HCT116 (cell line): ENCODE measurements around the gene RASGRF1. TPM values are rescaled to one million over a fixed set of nuclear protein-coding genes. Genes with fewer than 3 reads are reported as not detected.

Source experiments
- ATAC-seq: fragments of 200-7000 bp; cut with Tn5 transposase; 2 replicates; pipeline ENCODE4 v1.9.1; 2020; ENCODE audit warnings: mild to moderate bottlenecking, moderate library complexity
- BruUV-seq: library from RNA; stranded (reverse); fragments of 400-500 nt; replicated peaks from 2 replicates; lab custom pipeline; 2021; lab: Mats Ljungman, UMichigan
- CTCF ChIA-PET: fragments of 300-600 bp; sonication (Branson Sonifier 250); formaldehyde crosslinking; loops from one replicate; lab custom pipeline; 2021; ENCODE audit warnings: antibody characterized with exemption; lab: Charles Lee
- POLR2A ChIA-PET: fragments of 300-600, 350-600 bp; sonication (Branson Sonifier 250); formaldehyde crosslinking; loops from one replicate; lab custom pipeline; 2021; ENCODE audit warnings: antibody characterized with exemption; lab: Charles Lee
- RAD21 ChIA-PET, 2 experiments: fragments of 300-600 bp; sonication (Branson Sonifier 250); formaldehyde crosslinking; loops; one replicate each; lab custom pipeline; 2023; ENCODE audit warnings: low total read pairs in 2 of 2; ENCODE audit not compliant: uncharacterized antibody in 2 of 2, unreplicated experiment in 2 of 2, low non-redundant PET in 1 of 2; lab: Charles Lee
- DNase-seq: peaks from one replicate; pipeline ENCODE4 v3.0.0-alpha.2; 2010; ENCODE audit warnings: low read depth, low spot score
- H2AFZ ChIP-seq: fragments of 200-600 bp; shearing (Covaris generic), sonication (generic); 2 replicates; pipeline ENCODE4 v1.6.1; 2017; ENCODE audit warnings: low read depth, mixed run types, mixed read lengths, antibody characterized with exemption, low read length; ENCODE audit not compliant: poor library complexity, severe bottlenecking
- H3K27ac ChIP-seq: 2 replicates; pipeline ENCODE4 v1.5.1; 2012; ENCODE audit warnings: low read depth, low read length
- H3K27me3 ChIP-seq: fragments of 200-600 bp; sonication (generic); 2 replicates; pipeline ENCODE4 v1.6.1; 2016; ENCODE audit warnings: mixed run types, low read length, mixed read lengths; ENCODE audit not compliant: insufficient read depth
- H3K36me3 ChIP-seq, 2 experiments: fragments of 200-500 bp in 1 of 2; fragments of 200-600 bp in 1 of 2; sonication (Bioruptor generic) in 1 of 2; sonication (generic) in 1 of 2; 2 replicates each; pipeline versions ENCODE4 v1.5.1 to v1.6.1; 2014 to 2016; ENCODE audit warnings: low read length in 2 of 2, inconsistent platforms in 1 of 2, mixed read lengths in 1 of 2, mixed run types in 1 of 2; ENCODE audit not compliant: insufficient read depth in 2 of 2, control insufficient read depth in 1 of 2
- H3K4me1 ChIP-seq, 2 experiments: fragments of 200-600 bp in 1 of 2; sonication (generic) in 1 of 2; 2 replicates each; pipeline versions ENCODE4 v1.5.1 to v1.6.1; 2012 to 2017; ENCODE audit warnings: low read length in 2 of 2, inconsistent platforms in 1 of 2, mild to moderate bottlenecking in 1 of 2, mixed read lengths in 1 of 2, mixed run types in 1 of 2, moderate library complexity in 1 of 2; ENCODE audit not compliant: insufficient read depth in 2 of 2, control insufficient read depth in 1 of 2
- H3K4me2 ChIP-seq: fragments of 200-600 bp; sonication (generic); 2 replicates; pipeline ENCODE4 v1.6.1; 2017; ENCODE audit warnings: mixed run types, low read length, mixed read lengths
- H3K4me3 ChIP-seq, 2 experiments: fragments of 200-600 bp in 1 of 2; sonication (generic) in 1 of 2; replicated peaks in 1 of 2; 2 replicates each; pipeline ENCODE4 v1.5.1; 2011 to 2016; ENCODE audit warnings: low read length in 2 of 2, control low read depth in 1 of 2, low read depth in 1 of 2, mild to moderate bottlenecking in 1 of 2, mixed read lengths in 1 of 2, mixed run types in 1 of 2
- H3K79me2 ChIP-seq: fragments of 200-600 bp; sonication (generic); 2 replicates; pipeline ENCODE4 v1.6.1; 2017; ENCODE audit warnings: mild to moderate bottlenecking, mixed run types, low read length, moderate library complexity, mixed read lengths; ENCODE audit not compliant: insufficient read depth
- H3K9ac ChIP-seq: fragments of 200-600 bp; sonication (generic); 2 replicates; pipeline ENCODE4 v1.6.1; 2016; ENCODE audit warnings: low read length, mixed read lengths
- H3K9me2 ChIP-seq: fragments of 200-600 bp; sonication (generic), shearing (Covaris generic); 2 replicates; pipeline ENCODE4 v1.6.1; 2017; ENCODE audit warnings: mixed run types, mild to moderate bottlenecking, moderate library complexity; ENCODE audit not compliant: insufficient read depth
- H3K9me3 ChIP-seq, 2 experiments: fragments of 200-500 bp in 1 of 2; fragments of 200-600 bp in 1 of 2; sonication (Bioruptor generic) in 1 of 2; sonication (generic) in 1 of 2; 2 replicates each; pipeline ENCODE4 v1.6.1; 2014 to 2017; ENCODE audit warnings: low read length in 2 of 2, mixed read lengths in 2 of 2, inconsistent platforms in 1 of 2, low read depth in 1 of 2, mild to moderate bottlenecking in 1 of 2, mixed run types in 1 of 2, moderate library complexity in 1 of 2; ENCODE audit not compliant: control insufficient read depth in 1 of 2, insufficient read depth in 1 of 2
- H4K20me1 ChIP-seq: fragments of 200-600 bp; sonication (generic), shearing (Covaris generic); 2 replicates; pipeline ENCODE4 v1.6.1; 2017; ENCODE audit warnings: mixed run types, mild to moderate bottlenecking, moderate library complexity; ENCODE audit not compliant: insufficient read depth
- ATF3 ChIP-seq: IDR thresholded peaks from 2 replicates; pipeline ENCODE4 v1.6.1; 2012
- CEBPB ChIP-seq: IDR thresholded peaks from 2 replicates; pipeline ENCODE4 v1.6.1; 2012; ENCODE audit warnings: low read depth
- CTCF ChIP-seq, 3 experiments: fragments of 200-600 bp in 1 of 3; sonication (generic) in 1 of 3; IDR thresholded peaks in 2 of 3; conservative IDR thresholded peaks in 1 of 3; 2 replicates each; pipeline ENCODE4 v1.5.1; 2012 to 2017; ENCODE audit warnings: low read depth in 2 of 3, low read length in 2 of 3, antibody characterized with exemption in 1 of 3, borderline replicate concordance in 1 of 3, control low read depth in 1 of 3, mild to moderate bottlenecking in 1 of 3, mixed read lengths in 1 of 3, mixed run types in 1 of 3, moderate library complexity in 1 of 3; ENCODE audit not compliant: insufficient read depth in 1 of 3
- ELF1 ChIP-seq: IDR thresholded peaks from 2 replicates; pipeline ENCODE4 v1.6.1; 2012; ENCODE audit warnings: low read depth, borderline replicate concordance
- EZH2phosphoT487 ChIP-seq: fragments of 200-600 bp; IDR thresholded peaks from 2 replicates; pipeline ENCODE4 v1.6.1; 2018; ENCODE audit warnings: antibody characterized with exemption, borderline replicate concordance
- FOSL1 ChIP-seq: IDR thresholded peaks from 2 replicates; pipeline ENCODE4 v1.6.1; 2012; ENCODE audit warnings: low read depth
- JUND ChIP-seq: IDR thresholded peaks from 2 replicates; pipeline ENCODE4 v1.6.1; 2012
- RAD21 ChIP-seq: IDR thresholded peaks from 2 replicates; pipeline ENCODE4 v1.6.1; 2012; ENCODE audit warnings: low read depth, mild to moderate bottlenecking
- REST ChIP-seq: IDR thresholded peaks from 2 replicates; pipeline ENCODE4 v1.6.1; 2012; ENCODE audit warnings: low read depth
- SP1 ChIP-seq: IDR thresholded peaks from 2 replicates; pipeline ENCODE4 v1.6.1; 2012; ENCODE audit warnings: low read depth
- SRF ChIP-seq: IDR thresholded peaks from 2 replicates; pipeline ENCODE4 v1.6.1; 2012; ENCODE audit warnings: low read depth
- TCF7L2 ChIP-seq: IDR thresholded peaks from 2 replicates; pipeline ENCODE4 v1.7.0; 2011; ENCODE audit warnings: borderline replicate concordance, inconsistent platforms; ENCODE audit not compliant: insufficient read depth, insufficient read length; ENCODE audit errors: extremely low read depth
- YY1 ChIP-seq: IDR thresholded peaks from 2 replicates; pipeline ENCODE4 v1.6.1; 2011; ENCODE audit warnings: low read length, low read depth, moderate library complexity, mild to moderate bottlenecking; ENCODE audit not compliant: insufficient replicate concordance; ENCODE audit errors: extremely low read depth
- ZNF274 ChIP-seq: fragments of 200-500 bp; sonication (Bioruptor generic); IDR thresholded peaks from 2 replicates; pipeline ENCODE4 v1.6.1; 2014; ENCODE audit warnings: mild to moderate bottlenecking, low read depth, low read length, inconsistent platforms
- intact Hi-C: fragments of 100-400 bp; cut with micrococcal nuclease; formaldehyde crosslinking; loops from 2 replicates; pipeline ENCODE4 v1.10.0; 2022
- total RNA-seq: library from RNA; stranded (reverse); gene quantifications from one replicate; pipeline ENCODE4 v1.2.1, GENCODE V29; 2021; ENCODE audit not compliant: unreplicated experiment

The RASGRF1 gene
- total RNA-seq, 1 experiment from 2014 or later, result 2.4 TPM

DNA sequence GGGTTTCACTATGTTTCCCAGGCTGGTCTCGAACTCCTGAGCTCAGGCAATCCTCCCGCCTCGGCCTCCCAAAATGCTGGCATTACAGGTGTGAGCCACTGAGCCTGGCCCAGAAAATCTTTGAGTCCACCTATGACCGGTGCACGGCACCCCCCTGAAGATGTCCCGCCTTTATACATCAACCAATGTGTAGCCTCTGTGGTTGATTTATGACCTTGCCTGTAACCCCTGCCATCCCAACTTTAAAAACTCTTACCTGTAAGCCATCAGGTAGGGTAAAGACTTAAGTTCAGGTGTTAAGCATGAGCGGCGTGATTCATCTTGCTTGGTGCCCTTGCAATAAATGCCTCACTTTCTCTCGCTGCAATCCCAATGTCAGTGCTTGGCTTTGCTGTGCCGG, 131.2 kb downstream of the RASGRF1 start:
- no peak overlapping the region for H3K9ac ChIP-seq
- ChIA-PET POLR2A (no interaction called here), CTCF (no interaction called here), RAD21 (no interaction called here)
- no peaks in the 10 kb centered on the region for H3K27me3 ChIP-seq
- ATAC-seq (no peak), DNase-seq (no peak)
- intact Hi-C loops, result no loop called here
- H3K4me3 ChIP-seq, result no peak overlapping the region
- no peaks in the 10 kb centered on the region for H3K79me2 ChIP-seq
- no peak for TF ChIP-seq ZNF274
- TF ChIP-seq RAD21, result no peak
- no peak for TF ChIP-seq FOSL1
- no peak for TF ChIP-seq SRF
- no peak for TF ChIP-seq YY1
- TF ChIP-seq CTCF (IDR thresholded peaks at IDR 0.05 in 2 of 3, conservative IDR thresholded peaks at IDR 0.05 in 1 of 3; ENCODE audit: borderline replicate concordance in 1 of 3, insufficient read depth in 1 of 3, low read depth in 2 of 3, low read length in 2 of 3), result no peak
- no peak for TF ChIP-seq EZH2phosphoT487
- TF ChIP-seq CEBPB, result no peak
- no peak for TF ChIP-seq REST
- TF ChIP-seq ELF1, result no peak
- TF ChIP-seq TCF7L2, result no peak
- no peak for TF ChIP-seq SP1
- no peak for TF ChIP-seq ATF3
- TF ChIP-seq JUND, result no peak
- no peak overlapping the region for H2AFZ ChIP-seq
- no peaks in the 10 kb centered on the region for H3K9me3 ChIP-seq
- no TSS peak for BruUV-seq
- H4K20me1 ChIP-seq, result no peaks in the 10 kb centered on the region
- no peaks in the 10 kb centered on the region for H3K4me1 ChIP-seq
- H3K9me2 ChIP-seq, result no peaks in the 10 kb centered on the region
- H3K36me3 ChIP-seq, result no peaks in the 10 kb centered on the region
- H3K27ac ChIP-seq, result no peak overlapping the region
- no peak overlapping the region for H3K4me2 ChIP-seq
